Ovary (tissue), 9 donors: ENCODE results near the gene WIZ. TPM values are rescaled to one million over a fixed set of nuclear protein-coding genes. Genes with fewer than 3 reads are reported as not detected.

Experiments used
- DNase-seq, 5 donors: peaks; one replicate each; pipeline ENCODE4 v3.0.0-alpha.2; 2019 to 2020
- H3K27ac ChIP-seq, 2 donors: fragments of 200-600 bp; one replicate each; pipeline versions ENCODE4 v1.5.1 to v1.8.0; 2019 to 2022
- H3K27me3 ChIP-seq: fragments of 200-600 bp; one replicate; pipeline ENCODE4 v1.8.0; 2022
- H3K36me3 ChIP-seq: fragments of 200-600 bp; sonication (generic); one replicate; pipeline ENCODE4 v1.5.1; 2019
- H3K4me1 ChIP-seq: one replicate; pipeline ENCODE4 v1.8.1; 2013; ENCODE audit warnings: mild to moderate bottlenecking, moderate library complexity; ENCODE audit not compliant: insufficient read depth
- H3K4me3 ChIP-seq: fragments of 200-600 bp; sonication (generic); one replicate; pipeline ENCODE4 v1.5.1; 2017
- H3K9me3 ChIP-seq, 2 donors: fragments of 200-600 bp in 1 of 2; sonication (generic) in 1 of 2; one replicate each; pipeline versions ENCODE4 v1.5.1 to v1.8.1; 2013 to 2019; ENCODE audit warnings: mild to moderate bottlenecking in 1 of 2, moderate library complexity in 1 of 2
- CTCF ChIP-seq, 3 donors: fragments of 450-650 bp in 2 of 3; fragments of 200-600 bp in 1 of 3; IDR thresholded peaks; one replicate each; pipeline versions ENCODE4 v1.5.1 to v1.8.0; 2016 to 2022; ENCODE audit warnings: antibody characterized with exemption in 3 of 3, mild to moderate bottlenecking in 1 of 3
- EP300 ChIP-seq: sonication (generic); formaldehyde crosslinking; IDR thresholded peaks from one replicate; pipeline ENCODE4 v1.6.1; 2017; ENCODE audit warnings: antibody characterized with exemption
- POLR2A ChIP-seq: fragments of 450-650 bp; IDR thresholded peaks from one replicate; pipeline ENCODE4 v1.6.1; 2017; ENCODE audit warnings: antibody characterized with exemption, mild to moderate bottlenecking, moderate library complexity
- WGBS, 3 donors: extraction: QIAGEN DNeasy Blood & Tissue Kit in 1 of 3; methylation state at CpG; one replicate each; pipeline versions ENCODE4 v1.1.5 to v1.1.7; 2013 to 2017; 5-methylcytosine and 5-hydroxymethylcytosine counted together
- intact Hi-C, 4 donors: fragments of 100-400 bp; cut with DNase I; formaldehyde crosslinking; loops; one replicate each; pipeline versions ENCODE4 v1.11.0 to v1.15.1; 2022 to 2023
- microRNA counts: library from miRNA; unstranded; fragments of <30 nt; microRNA quantifications from one replicate; lab custom pipeline; 2016
- microRNA-seq, 3 donors: library from miRNA; unstranded; fragments of <30 nt; microRNA quantifications; one replicate each; pipeline versions ENCODE4 to v1.2.0, GENCODE V29; 2019 to 2020
- polyA plus RNA-seq, 2 donors: library from polyadenylated mRNA; stranded (reverse); fragments of 200-250 nt in 1 of 2; fragments of 350-450 nt in 1 of 2; fragmentation: Illumina TruSeq in 1 of 2; extraction: RNeasy Lipid Tissue Mini Kit (QIAGEN cat#74804) in 1 of 2; gene quantifications; one replicate each; pipeline ENCODE4 v1.2.3, GENCODE V29; 2013 to 2014
- small RNA-seq: library from RNA; depleted of rRNA; stranded (forward); fragments of <200 nt; gene quantifications from one replicate; pipeline ENCODE3, GENCODE V24; 2016
- total RNA-seq, 7 donors: library from RNA; depleted of rRNA in 2 of 7; stranded (reverse); fragments of >200 nt in 2 of 7; fragmentation: NEBNext Ultra II Directional in 3 of 7; extraction: Animal tissue kit (Norgen Biotek cat#: 25700) in 3 of 7; gene quantifications; one replicate each; pipeline versions ENCODE4 v1.1.0 to v1.2.4, GENCODE V29; 2016 to 2023
- donor health status: DM: no; HTN: no; CAD: no; lungs with moderate emphysema.
- donor health status: DM: no; HTN: no; CAD: no.
- donor health status: Bipolar disorder and iron deficiency.
- donor health status: DM: yes; HTN: yes; CAD: no.
- donor health status: DM: no; HTN: no; CAD: no.
- donor health status: DM: yes; HTN: yes; CAD: no.

WIZ gene
- total and polyA plus RNA-seq, 9 donors: 4.8 to 46.5 (median 38.2) TPM

DNA sequence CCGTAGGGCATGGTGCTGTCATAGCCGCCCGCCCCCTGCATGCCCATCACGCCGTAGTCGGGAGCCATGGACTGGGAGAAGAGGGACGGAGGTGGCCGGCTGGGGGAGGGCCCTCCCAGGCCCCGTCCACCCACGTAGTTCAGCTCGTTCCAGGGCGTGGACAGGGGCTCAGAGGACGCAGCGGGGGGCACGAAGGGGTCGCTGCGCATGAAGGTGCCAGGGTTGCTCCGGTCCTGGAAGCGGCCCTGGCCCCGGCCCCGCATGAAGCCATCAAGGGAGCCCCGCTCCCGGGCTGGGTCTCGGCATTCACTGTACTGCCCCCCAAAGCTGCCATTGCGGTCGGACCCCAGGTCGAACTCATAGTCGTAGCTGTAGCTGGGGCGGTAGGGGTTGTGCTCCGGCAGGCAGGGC is 76.9 kb downstream of the WIZ start:
- Histone ChIP-seq H3K36me3 (no peaks in the 10 kb centered on the region), H3K9me3 (no peaks in the 10 kb centered on the region), H3K27ac (no peak overlapping the region), H3K4me1 (peaks cover 20% of the 10 kb centered on the region), H3K27me3 (no peaks in the 10 kb centered on the region), H3K4me3 (no peak overlapping the region)
- 89 to 91% (median 91%) methylated on average over 30 of the region's 30 CpGs for WGBS, 3 donors
- DNase-seq: no peak
- intact Hi-C loops: loop anchor here in 2 of 4 donors (5.0 to 10.0 kb wide), 3 partner anchors 62 to 182 kb away; no protein-coding TSS in a partner anchor
- no peak for TF ChIP-seq POLR2A
- no peak for TF ChIP-seq CTCF (IDR thresholded peaks at IDR 0.05)
- no peak for TF ChIP-seq EP300

GRCh38 chr19:15372470-15372869 is 77.3 kb downstream of the WIZ start:
- no peak overlapping the region for H3K27ac ChIP-seq
- H3K4me3 ChIP-seq: no peak overlapping the region
- DNase-seq: no peak
- H3K27me3 ChIP-seq: no peaks in the 10 kb centered on the region
- H3K36me3 ChIP-seq: no peaks in the 10 kb centered on the region
- TF ChIP-seq POLR2A: no peak
- TF ChIP-seq EP300: no peak
- no peak for TF ChIP-seq CTCF (IDR thresholded peaks at IDR 0.05)
- WGBS, 3 donors: 87 to 94% (median 93%) methylated on average over 14 of the region's 14 CpGs
- H3K4me1 ChIP-seq: peaks cover 17% of the 10 kb centered on the region
- intact Hi-C loops: loop anchor here in 2 of 4 donors (5.0 to 10.0 kb wide), 3 partner anchors 62 to 182 kb away; no protein-coding TSS in a partner anchor
- H3K9me3 ChIP-seq: no peaks in the 10 kb centered on the region

DNA sequence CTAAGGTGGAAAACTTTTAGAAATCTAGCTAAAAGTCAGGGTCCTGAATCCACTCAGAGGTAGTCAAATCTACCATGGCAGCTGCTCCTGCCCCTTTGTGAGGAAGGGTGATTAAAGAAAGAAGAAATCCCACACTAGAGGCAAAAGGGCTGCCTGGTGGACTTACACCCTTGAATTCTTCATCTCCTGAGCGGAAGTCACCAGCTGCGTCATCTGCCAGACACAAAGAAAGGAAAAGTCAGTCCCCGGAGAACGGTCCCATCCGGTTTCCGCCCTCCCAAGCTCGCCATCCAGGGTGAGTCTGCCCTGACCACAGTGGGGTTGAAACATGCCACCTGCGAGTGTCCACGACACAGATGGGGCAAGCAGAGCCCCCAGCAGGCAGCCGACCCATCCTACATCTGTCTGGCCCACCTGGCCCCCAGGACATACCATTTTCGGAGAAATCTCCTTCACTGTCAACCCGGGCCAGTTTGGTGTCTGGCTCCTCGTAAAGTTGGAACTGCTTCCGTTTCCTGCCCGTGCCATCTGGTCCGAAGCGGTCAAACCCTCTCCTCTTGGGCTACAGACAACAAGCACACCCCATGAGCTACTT is 77.9 kb downstream of the WIZ start:
- intact Hi-C loops: loop anchor here in 2 of 4 donors (5.0 to 10.0 kb wide), 3 partner anchors 63 to 183 kb away; no protein-coding TSS in a partner anchor
- Histone ChIP-seq H3K27ac (no peak overlapping the region), H3K9me3 (no peaks in the 10 kb centered on the region), H3K36me3 (no peaks in the 10 kb centered on the region), H3K4me1 (peaks cover 13% of the 10 kb centered on the region), H3K27me3 (no peaks in the 10 kb centered on the region), H3K4me3 (no peak overlapping the region)
- WGBS, 3 donors: 87 to 94% (median 90%) methylated on average over 17 of the region's 17 CpGs
- no peak for DNase-seq
- TF ChIP-seq POLR2A: no peak
- no peak for TF ChIP-seq CTCF (IDR thresholded peaks at IDR 0.05)
- no peak for TF ChIP-seq EP300

GRCh38 chr19:15371119-15371518 is 78.6 kb downstream of the WIZ start:
- DNase-seq: no peak
- TF ChIP-seq EP300 (no peak), CTCF (IDR thresholded peaks at IDR 0.05) (no peak), POLR2A (no peak)
- H3K9me3 ChIP-seq: no peaks in the 10 kb centered on the region
- peaks cover 11% of the 10 kb centered on the region for H3K4me1 ChIP-seq
- H3K27ac ChIP-seq: no peak overlapping the region
- no peak overlapping the region for H3K4me3 ChIP-seq
- 93 to 95% (median 94%) methylated on average over 7 of the region's 7 CpGs for WGBS, 3 donors
- no peaks in the 10 kb centered on the region for H3K36me3 ChIP-seq
- H3K27me3 ChIP-seq: no peaks in the 10 kb centered on the region
- intact Hi-C loops: loop anchor here in 2 of 4 donors (5.0 to 10.0 kb wide), 3 partner anchors 64 to 184 kb away; no protein-coding TSS in a partner anchor

MicroRNAs within 50 kb of the gene (microRNA counts, 767-probe panel; counts per million panel counts)
- microRNA hsa-miR-1470 (lab: Ali Mortazavi, UCI): 530 counts per million, percentile 78 among the panel's probes with 10 or more counts

Small RNA genes within 50 kb of the gene (microRNA-seq; reads per million reads assigned to microRNA genes)
- 0 reads per million in 3 donors for gene MIR1470

Small RNA genes within 50 kb of the gene (small RNA-seq; reads per million reads assigned to genes)
- not detected for gene MIR1470

Other genes with a start within 250 kb of the WIZ start
- 10 to 100 TPM in 5 of 7 donors, 1 to 10 TPM in 2; 6.1 to 47.6 (median 17.9) TPM for gene NOTCH3, start 249.0 kb downstream of the WIZ start, total RNA-seq
- 10 to 100 TPM; 17.9 to 23.5 TPM for gene NOTCH3, start 249.0 kb downstream of the WIZ start, polyA plus RNA-seq
- under 1 TPM in 6 of 7 donors, not detected in 1; 0.24 to 0.89 (median 0.49) TPM for gene EPHX3, start 217.5 kb downstream of the WIZ start, total RNA-seq
- gene EPHX3, start 217.5 kb downstream of the WIZ start, polyA plus RNA-seq: under 1 TPM; 0.30 to 0.67 TPM
- gene BRD4, start 117.4 kb downstream of the WIZ start, total RNA-seq: 100 to 1,000 TPM in 4 of 7 donors, 10 to 100 TPM in 3; 19.6 to 127 (median 100) TPM
- gene BRD4, start 117.4 kb downstream of the WIZ start, polyA plus RNA-seq: 10 to 100 TPM; 30.1 to 31.0 TPM
- 10 to 100 TPM; 19.1 to 53.3 (median 46.4) TPM for gene AKAP8, start 70.2 kb downstream of the WIZ start, total RNA-seq
- 10 to 100 TPM; 13.6 to 21.6 TPM for gene AKAP8, start 70.2 kb downstream of the WIZ start, polyA plus RNA-seq
- 100 to 1,000 TPM in 3 of 7 donors, 10 to 100 TPM in 4; 85.9 to 121 (median 93.2) TPM for gene AKAP8L, start 31.0 kb downstream of the WIZ start, total RNA-seq
- gene AKAP8L, start 31.0 kb downstream of the WIZ start, polyA plus RNA-seq: 10 to 100 TPM; 70.3 to 78.5 TPM
- 1 to 10 TPM in 5 of 7 donors, under 1 TPM in 2; 0.61 to 2.6 (median 1.4) TPM for gene RASAL3, start 14.6 kb upstream of the WIZ start, total RNA-seq
- 1 to 10 TPM in 1 of 2 donors, under 1 TPM in 1; 0.63 to 1.5 TPM for gene RASAL3, start 14.6 kb upstream of the WIZ start, polyA plus RNA-seq
- gene PGLYRP2, start 29.5 kb upstream of the WIZ start, total RNA-seq: under 1 TPM in 1 of 7 donors, not detected in 6; 0.28 TPM
- not detected for gene PGLYRP2, start 29.5 kb upstream of the WIZ start, polyA plus RNA-seq
- gene CYP4F22, start 58.6 kb upstream of the WIZ start, total RNA-seq: under 1 TPM in 2 of 7 donors, not detected in 5; 0.08 to 0.13 TPM
- under 1 TPM in 1 of 2 donors, not detected in 1; 0.13 TPM for gene CYP4F22, start 58.6 kb upstream of the WIZ start, polyA plus RNA-seq
- gene CYP4F8, start 165.3 kb upstream of the WIZ start, total RNA-seq: 1 to 10 TPM in 1 of 7 donors, not detected in 6; 1.1 TPM
- not detected for gene CYP4F8, start 165.3 kb upstream of the WIZ start, polyA plus RNA-seq
- 1 to 10 TPM in 1 of 7 donors, under 1 TPM in 5, not detected in 1; 0.15 to 1.8 (median 0.38) TPM for gene CYP4F3, start 190.9 kb upstream of the WIZ start, total RNA-seq
- gene CYP4F3, start 190.9 kb upstream of the WIZ start, polyA plus RNA-seq: under 1 TPM in 1 of 2 donors, not detected in 1; 0.13 TPM
- 10 to 100 TPM in 3 of 7 donors, 1 to 10 TPM in 4; 2.7 to 14.1 (median 9.4) TPM for gene CYP4F12, start 223.1 kb upstream of the WIZ start, total RNA-seq
- gene CYP4F12, start 223.1 kb upstream of the WIZ start, polyA plus RNA-seq: 1 to 10 TPM; 4.0 to 8.9 TPM